GM12874 (cell line): Measurements from ENCODE around the gene GRAMD1A.

ENCODE experiments used
- TF ChIP-seq, protein P1 (sequence below): IDR thresholded peaks from 2 replicates; pipeline ENCODE4 v1.5.1; 2011; ENCODE audit warnings: low read depth, mild to moderate bottlenecking, control low read depth, low read length, moderate library complexity; ENCODE audit not compliant: insufficient read depth

GRAMD1A gene

DNA sequence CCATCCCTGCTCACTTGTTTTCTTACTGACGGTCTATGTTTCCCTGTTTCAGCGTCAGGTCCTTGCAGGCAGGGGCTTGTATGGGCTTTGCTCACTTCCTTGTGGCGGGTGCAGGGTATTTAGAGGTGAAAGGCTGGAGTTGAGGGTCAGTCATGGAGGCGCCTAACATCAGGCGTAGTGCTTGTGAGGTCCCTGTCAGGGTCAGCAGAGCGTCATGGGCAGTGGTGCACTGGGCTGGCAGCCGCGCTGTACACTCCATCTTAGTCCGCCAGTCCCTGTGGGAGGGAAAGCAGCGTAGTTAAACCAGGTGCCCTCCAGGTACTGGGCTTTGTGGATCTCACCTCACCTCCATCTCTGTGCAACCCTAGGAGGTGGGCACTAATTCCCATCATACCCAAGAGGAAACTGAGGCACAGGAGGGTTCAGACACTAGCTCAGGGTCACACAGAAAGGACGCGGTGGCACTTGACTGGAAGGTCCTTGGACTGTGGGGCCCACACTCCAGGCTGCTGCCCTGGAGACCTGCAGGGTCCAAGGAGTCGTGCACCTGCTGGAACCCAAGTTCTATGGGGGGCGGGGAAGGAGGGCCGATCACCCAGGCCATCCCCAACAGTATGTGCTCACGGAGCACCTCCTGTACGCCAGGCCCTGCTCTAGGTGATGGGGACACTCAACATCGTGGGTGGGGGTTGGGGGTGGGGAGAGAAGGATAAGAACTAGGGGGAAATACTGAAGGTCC is 4.6 kb downstream of the GRAMD1A start:
- TF ChIP-seq, protein P1, sequence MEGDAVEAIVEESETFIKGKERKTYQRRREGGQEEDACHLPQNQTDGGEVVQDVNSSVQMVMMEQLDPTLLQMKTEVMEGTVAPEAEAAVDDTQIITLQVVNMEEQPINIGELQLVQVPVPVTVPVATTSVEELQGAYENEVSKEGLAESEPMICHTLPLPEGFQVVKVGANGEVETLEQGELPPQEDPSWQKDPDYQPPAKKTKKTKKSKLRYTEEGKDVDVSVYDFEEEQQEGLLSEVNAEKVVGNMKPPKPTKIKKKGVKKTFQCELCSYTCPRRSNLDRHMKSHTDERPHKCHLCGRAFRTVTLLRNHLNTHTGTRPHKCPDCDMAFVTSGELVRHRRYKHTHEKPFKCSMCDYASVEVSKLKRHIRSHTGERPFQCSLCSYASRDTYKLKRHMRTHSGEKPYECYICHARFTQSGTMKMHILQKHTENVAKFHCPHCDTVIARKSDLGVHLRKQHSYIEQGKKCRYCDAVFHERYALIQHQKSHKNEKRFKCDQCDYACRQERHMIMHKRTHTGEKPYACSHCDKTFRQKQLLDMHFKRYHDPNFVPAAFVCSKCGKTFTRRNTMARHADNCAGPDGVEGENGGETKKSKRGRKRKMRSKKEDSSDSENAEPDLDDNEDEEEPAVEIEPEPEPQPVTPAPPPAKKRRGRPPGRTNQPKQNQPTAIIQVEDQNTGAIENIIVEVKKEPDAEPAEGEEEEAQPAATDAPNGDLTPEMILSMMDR, result no peak

DNA sequence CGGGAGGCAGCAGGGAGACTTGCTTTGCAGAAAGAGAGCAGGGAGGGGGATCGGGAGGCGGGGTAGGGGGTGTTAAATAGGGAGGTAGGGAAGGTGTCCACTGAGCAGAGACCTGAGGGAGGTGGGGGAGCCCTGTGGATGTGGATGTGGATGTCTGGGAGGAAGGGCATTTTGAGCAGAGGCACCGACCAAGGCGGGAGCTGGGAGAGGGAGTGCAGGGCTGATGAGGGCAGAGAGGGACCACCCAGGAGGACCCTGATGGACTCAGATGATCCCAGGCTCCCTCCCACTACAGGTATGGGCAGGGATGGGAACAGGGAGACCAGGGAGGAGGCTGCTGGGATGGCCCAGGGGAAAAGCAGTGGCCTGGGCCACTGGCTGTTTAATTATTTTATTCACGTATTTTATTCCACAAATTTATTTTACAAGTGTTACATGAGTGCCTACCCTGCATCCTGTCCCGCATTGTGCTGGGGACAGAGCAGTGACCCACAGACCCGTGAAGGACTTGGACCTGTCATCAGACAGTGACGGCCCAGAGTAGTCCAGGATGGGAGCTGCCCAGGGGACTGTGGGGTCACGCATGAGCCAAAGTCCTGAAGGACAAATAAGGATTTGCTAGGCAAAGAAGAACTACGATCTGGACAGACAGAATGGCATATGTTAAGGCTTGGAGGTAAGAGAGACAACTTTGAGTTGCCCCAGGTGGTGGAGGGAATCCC is 5.3 kb downstream of the GRAMD1A start:
- TF ChIP-seq, protein P1, result no peak

DNA sequence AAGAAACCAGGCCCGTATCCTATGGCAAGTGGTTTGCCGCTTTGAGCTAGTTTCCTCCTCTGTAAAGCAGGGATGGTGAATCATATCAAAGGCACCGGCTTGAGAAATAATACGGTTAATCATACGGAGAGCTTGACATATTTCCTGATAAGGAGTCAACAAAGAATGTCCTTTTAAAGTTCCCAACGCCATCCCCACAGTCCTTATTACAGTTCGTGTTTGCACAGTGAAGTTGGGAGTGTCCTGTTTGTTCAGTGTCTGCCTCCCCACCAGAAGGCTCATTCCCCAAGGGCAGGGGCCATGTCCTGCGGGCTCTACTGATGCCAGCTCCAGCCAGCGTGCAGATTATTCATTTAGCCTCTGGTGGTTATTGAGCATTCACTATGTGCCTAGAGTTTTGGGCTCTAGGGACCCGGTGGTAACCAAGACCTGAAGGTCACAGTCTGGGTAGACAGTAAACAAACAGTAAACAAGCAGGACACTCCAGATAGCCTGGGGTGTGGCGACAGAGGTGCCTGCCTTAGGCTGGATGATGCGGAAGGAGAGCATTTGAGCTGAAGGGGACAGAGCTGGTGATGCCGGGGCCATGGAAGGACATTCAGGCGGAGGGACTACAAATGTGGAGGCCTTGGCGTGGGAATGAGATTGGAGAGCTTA is 6.3 kb downstream of the GRAMD1A start:
- TF ChIP-seq, protein P1, result no peak

DNA sequence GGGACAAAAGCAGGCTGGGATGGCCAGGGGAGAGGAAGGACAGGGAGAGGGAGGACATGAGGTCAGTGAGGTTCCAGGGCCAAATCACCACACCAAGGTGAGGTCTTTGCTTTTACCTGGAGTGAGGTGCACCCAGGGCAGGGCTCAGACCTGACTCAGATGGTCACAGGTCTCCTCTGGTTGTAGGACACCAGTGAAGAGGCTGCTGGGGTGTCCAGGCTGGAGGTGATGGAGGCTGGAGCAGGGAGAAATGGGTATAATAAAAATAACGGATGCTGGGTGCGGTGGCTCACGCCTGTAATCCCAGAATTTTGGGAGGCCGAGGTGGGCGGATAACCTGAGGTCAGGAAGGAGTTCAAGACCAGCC is 6.9 kb downstream of the GRAMD1A start:
- TF ChIP-seq, protein P1, result no peak

DNA sequence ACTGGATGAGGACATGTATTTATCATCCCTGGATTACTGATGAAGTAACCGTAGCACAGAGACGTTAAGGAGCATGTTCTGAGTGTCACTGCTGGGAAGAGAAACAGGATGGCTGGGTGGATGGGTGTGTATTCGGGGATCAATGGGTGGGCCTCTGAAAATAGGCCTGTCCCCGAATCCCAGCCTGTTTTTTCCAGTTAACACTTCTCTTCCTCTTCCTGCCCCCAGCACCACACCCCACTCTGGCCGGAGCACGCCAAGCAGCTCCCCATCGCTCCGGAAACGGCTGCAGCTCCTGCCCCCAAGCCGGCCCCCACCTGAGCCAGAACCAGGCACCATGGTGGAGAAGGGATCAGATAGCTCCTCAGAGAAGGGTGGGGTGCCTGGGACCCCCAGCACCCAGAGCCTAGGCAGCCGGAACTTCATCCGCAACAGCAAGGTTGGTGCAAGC is 8.8 kb downstream of the GRAMD1A start:
- TF ChIP-seq, protein P1, result no peak

DNA sequence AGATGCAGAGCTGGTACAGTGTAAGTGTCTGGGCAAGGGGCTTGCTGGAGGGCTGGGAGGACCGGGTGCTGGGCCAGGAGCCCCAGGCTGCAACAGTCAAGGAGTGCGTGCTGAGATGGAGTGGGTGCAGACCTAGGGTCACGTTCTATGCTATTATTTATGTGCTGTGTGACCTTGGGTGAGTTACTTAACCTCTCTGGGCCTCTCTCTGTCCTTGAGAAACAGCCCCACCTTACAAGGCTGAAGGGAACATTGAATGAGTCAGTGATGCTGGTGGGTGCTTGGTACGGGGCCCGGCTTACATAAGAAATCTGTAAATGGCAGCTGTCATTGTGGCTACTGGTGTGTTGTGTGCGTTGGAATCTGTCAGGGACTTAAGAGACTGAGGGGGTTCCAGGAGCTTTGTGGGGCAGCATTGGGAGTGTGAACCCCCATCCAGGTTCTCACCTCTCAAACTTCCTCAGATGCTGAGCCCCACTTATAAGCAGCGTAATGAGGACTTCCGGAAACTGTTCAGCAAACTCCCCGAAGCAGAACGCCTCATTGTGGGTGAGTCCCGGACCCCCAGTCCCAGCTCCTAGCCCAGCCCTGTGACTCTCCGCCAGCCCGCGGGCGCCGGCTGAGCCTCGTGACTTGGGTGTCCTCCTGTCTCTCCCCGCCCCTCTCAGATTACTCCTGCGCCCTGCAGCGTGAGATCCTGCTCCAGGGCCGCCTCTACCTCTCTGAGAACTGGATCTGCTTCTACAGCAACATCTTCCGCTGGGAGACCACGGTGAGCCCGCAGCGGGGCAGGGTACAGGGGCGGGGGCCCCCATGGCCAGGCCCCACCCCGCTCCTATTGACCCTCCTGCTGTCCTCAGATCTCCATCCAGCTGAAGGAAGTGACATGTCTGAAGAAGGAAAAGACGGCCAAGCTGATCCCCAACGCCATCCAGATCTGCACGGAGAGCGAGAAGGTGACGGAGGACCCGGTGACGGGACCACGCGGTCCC is 9.6 kb downstream of the GRAMD1A start:
- TF ChIP-seq, protein P1, result no peak
